ENCODE measurements around the gene CUL7. TPM values are rescaled to one million over a fixed set of nuclear protein-coding genes. Genes with fewer than 3 reads are reported as not detected.

CUL7 gene
- total RNA-seq: 34.2 and 38.9 TPM in 2 replicates

DNA sequence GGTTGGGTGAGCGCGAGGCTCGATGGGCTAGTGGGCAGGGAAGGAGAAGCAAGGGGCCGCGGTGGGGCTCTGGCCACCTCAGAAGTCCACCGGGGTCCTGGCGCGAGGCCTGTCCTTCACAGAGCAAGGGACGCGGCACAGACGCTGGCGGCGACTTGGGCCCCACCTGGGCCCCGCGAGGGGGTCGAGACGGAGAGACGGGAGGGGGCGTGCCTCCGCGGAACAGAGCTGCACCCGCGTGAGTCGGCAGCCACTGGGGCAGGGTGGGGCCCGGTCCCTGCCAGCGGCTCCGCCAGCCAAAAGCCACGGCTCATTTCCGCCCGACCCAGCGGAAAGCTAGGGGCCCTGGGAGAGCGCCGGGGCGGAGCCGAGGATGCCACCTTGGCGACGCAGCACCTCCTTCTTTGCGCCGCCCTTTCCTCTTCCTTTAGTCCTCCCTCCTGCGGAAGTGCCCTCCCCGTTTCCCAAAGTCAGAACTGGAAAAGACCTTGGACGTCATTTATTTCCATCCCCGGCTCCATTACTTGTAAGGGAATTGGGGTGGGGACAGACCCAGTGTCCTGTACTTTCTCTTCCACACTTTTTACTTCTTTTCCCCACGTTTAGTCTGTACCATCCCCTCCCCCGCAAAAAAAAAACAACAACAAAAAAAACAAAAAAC lies at the start of gene CUL7:
CUL7 (minus strand) TSS at position 307 of the 661 bp plus-strand sequence. CDS start 1,063 bp downstream, outside the sequence.

GRCh38 chr6:43075670-43076463 lies 22.2 kb upstream of the CUL7 start, which contains the start of gene PTK7:
PTK7 (plus strand) TSS chr6:43076314; CDS start chr6:43076489, 175 bp downstream.

DNA sequence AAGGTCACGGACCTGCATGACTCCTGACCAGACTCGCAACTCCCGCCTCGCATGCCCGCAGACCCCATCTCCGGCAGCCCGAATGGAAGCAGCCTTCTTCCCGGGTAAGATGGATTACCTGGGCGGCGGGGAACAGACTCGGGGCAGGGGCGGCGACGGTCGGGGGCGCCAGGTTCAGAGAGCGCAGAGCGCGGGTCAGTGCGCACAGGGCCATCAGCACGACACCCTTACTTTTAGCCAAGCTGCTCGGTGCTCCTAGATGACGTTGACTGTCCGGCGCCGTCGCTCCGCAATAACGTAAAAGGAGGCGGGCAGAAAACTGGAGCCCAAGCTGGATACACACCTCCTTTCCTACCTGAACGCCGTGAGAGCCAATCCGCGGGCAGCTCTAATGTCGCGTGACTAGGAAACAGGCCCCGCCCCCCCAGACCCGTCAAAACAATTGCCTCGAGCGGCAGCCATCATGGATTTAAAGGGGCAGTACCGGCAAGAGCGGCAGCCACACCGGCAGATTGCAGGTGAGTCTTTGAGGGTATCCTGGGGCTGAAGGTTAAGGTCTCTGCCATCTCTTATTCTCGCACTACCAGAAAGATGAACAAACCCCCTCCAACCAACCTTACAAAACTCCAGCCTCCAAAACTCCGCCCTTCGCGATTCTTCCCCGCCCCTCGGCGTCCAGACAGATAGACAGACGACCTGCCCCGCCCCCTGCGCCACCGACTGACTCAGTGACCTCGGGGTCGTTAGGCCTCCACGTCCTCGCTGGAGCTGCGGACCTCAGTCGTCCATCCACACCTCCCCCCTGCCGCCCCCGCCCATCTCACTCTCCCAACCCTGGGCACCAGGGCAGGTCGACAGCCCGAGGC lies 5.8 kb upstream of the CUL7 start, which contains the start of the genes KLC4 and MRPL2:
KLC4 (plus strand) TSS at position 464 of the 866 bp plus-strand sequence. CDS start 1,705 bp downstream, outside the sequence.
MRPL2 (minus strand) TSS at position 267 of the 866 bp plus-strand sequence; CDS start at position 214, 53 bp downstream.

DNA sequence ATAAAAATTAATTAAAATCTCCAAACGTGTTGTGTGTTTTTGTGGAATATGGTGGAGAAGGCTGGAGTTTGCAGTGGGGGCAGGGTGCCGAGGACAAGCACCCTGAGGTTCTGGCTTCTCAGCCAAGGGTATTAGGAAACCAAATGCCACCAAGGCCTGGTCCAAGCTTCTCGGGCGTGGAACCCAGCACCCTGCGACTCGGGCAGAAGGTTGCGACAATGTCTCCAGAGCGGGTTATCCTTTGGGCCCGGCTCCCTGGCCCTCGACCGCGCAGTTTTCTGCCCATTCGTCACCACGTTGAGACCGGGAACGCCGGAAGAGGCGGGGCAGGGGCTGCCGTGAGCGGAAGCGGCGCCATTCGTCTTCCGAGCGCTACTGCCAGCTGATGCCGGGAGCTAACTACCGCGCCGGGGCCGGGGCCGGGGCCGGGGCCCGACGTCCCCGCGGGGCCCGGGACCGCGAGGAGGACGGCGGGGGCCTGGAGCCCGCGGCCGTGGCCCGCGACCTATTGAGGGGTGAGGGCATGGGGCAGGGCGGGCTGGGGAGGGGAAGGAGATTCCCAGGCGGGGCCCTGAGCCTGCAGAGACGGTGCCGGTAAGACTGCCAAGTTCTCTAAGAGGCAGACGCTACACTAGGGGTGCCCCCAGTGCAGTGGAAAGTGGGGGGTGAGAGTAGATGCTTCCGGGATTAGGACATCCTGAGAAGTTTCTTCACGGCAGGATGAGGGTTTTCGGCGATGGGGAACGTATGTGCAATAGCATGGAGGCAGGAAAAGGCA lies 32.2 kb downstream of the CUL7 start, which contains the start of gene RRP36:
RRP36 (plus strand) TSS at position 354 of the 778 bp plus-strand sequence; CDS start at position 386, 32 bp downstream.

GRCh38 chr6:43013843-43014433 lies 39.7 kb downstream of the CUL7 start, which contains the start of the genes KLHDC3 and MEA1:
KLHDC3 (plus strand) TSS chr6:43014249; CDS start chr6:43017193, 2,944 bp downstream.
MEA1 (minus strand) TSS chr6:43013946; CDS start chr6:43013813, 133 bp downstream.

Other genes with a start within 250 kb of the CUL7 start
- 126 and 158 TPM in 2 replicates for gene RPL7L1, start 174.2 kb downstream of the CUL7 start, total RNA-seq
- not detected in 2 replicates for gene PTCRA, start 137.8 kb downstream of the CUL7 start, total RNA-seq
- 18.4 and 19.7 TPM in 2 replicates for gene CNPY3, start 124.4 kb downstream of the CUL7 start, total RNA-seq
- not detected in 2 replicates for gene GNMT, start 93.1 kb downstream of the CUL7 start, total RNA-seq
- 10.0 and 24.3 TPM in 2 replicates for gene PEX6, start 74.7 kb downstream of the CUL7 start, total RNA-seq
- gene PPP2R5D, start 69.3 kb downstream of the CUL7 start, total RNA-seq: 55.7 and 56.6 TPM in 2 replicates
- gene MEA1, start 39.9 kb downstream of the CUL7 start, total RNA-seq: 41.2 and 45.6 TPM in 2 replicates
- gene KLHDC3, start 39.6 kb downstream of the CUL7 start, total RNA-seq: 69.8 and 75.9 TPM in 2 replicates
- gene RRP36, start 32.2 kb downstream of the CUL7 start, total RNA-seq: 84.9 and 108 TPM in 2 replicates
- gene MRPL2, start 5.6 kb upstream of the CUL7 start, total RNA-seq: 26.6 and 30.9 TPM in 2 replicates
- 8.2 and 8.8 TPM in 2 replicates for gene KLC4, start 5.8 kb upstream of the CUL7 start, total RNA-seq
- gene PTK7, start 22.5 kb upstream of the CUL7 start, total RNA-seq: 30.3 and 33.8 TPM in 2 replicates
- 13.6 and 27.0 TPM in 2 replicates for gene SRF, start 117.4 kb upstream of the CUL7 start, total RNA-seq
- 20.2 and 25.6 TPM in 2 replicates for gene CUL9, start 128.3 kb upstream of the CUL7 start, total RNA-seq
- gene DNPH1, start 175.6 kb upstream of the CUL7 start, total RNA-seq: 43.6 and 65.4 TPM in 2 replicates
- gene TTBK1, start 189.6 kb upstream of the CUL7 start, total RNA-seq: under 0.01 TPM in 1 of 2 replicates, not detected in the other
- not detected in 2 replicates for gene SLC22A7, start 244.4 kb upstream of the CUL7 start, total RNA-seq

All from subcutaneous preadipocyte (primary cell).